GM18507 (cell line): Measurements from ENCODE around the gene TDRD7.

ENCODE experiments used
- DNase-seq: peaks from one replicate; pipeline ENCODE4 v3.0.0; 2011; ENCODE audit warnings: low read depth; ENCODE audit not compliant: insufficient read length; ENCODE audit errors: extremely low spot score
- FAIRE-seq: peaks from 2 replicates; lab custom pipeline; 2011; peaks lifted over from hg19 to GRCh38; lab: Jason Lieb, UNC

TDRD7 gene

DNA sequence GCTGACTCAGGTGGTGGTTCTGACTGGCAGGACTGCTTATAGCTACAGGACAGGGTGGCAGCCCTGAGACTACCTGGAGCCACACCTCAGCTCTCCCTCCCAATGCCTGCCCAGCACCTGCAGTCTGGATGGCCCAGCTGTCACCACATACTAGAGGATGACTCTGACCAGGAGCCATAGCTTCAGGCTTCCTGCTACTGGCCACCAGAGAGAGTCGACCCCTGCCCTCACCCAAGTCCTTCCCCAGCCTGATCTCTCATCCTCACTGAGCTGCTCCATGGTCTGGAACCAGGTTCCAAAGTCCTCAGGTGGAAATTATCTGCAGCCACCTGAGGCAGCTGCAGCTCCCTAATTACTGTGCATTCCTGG is 25.6 kb upstream of the TDRD7 start:
- DNase-seq (no peak), FAIRE-seq (no peak)

DNA sequence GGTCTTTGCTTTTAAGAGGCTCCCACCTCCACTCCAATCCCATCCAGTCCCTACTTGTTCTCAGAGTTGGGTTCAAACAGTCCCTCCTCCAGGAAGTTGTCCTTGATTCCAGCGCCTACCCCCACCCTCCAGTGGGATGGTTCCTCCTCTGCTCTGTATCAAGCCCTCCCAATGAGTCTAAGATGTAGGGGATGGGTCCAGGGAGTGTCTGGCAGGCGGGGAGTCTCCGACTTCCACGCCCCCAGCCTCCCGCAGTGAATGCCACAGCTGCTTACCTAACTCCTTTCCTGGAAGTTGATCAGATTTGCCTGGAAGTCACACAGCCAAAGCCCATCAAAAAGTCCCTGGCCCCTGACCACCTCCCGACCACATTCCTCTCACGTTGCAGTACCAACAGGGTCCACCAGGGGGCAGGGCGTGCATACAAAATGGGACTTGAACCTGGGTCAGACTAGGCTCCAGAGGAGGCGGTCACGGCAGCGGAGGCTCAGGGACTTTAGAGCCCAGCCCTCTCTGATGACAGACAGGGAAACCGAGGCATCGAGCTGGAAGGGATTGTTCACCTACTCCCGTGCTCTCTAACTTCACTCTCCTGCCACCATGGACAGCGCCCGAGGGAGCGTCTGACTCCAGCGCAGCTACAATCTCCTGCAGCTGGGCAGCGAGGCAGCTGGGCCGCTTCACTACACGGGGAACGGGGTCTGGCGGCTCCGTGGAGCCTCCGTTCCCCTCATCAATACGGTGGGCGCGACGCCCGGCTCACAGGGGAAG is 25.0 kb upstream of the TDRD7 start:
- DNase-seq: peak; percentile 58
- peak; percentile 84 for FAIRE-seq

DNA sequence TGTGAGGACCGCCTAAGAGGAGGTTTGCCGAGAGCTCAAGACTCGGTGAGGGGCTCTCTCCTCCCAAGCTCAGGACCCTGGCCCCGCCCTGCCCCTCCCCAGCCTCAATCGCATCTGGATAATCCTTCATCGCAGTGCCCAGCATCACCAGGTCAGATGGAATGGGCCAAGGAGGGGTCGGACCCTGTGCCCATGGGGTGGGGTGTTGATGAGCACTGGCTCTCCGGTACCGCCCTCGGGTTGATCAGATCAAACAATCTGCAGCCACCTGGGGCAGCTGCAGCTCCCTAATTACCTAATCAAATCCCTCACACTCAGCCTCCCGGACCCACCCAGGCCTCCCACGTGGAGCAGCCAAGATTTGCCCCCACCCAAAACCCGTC is 24.4 kb upstream of the TDRD7 start:
- FAIRE-seq: no peak
- DNase-seq: no peak

DNA sequence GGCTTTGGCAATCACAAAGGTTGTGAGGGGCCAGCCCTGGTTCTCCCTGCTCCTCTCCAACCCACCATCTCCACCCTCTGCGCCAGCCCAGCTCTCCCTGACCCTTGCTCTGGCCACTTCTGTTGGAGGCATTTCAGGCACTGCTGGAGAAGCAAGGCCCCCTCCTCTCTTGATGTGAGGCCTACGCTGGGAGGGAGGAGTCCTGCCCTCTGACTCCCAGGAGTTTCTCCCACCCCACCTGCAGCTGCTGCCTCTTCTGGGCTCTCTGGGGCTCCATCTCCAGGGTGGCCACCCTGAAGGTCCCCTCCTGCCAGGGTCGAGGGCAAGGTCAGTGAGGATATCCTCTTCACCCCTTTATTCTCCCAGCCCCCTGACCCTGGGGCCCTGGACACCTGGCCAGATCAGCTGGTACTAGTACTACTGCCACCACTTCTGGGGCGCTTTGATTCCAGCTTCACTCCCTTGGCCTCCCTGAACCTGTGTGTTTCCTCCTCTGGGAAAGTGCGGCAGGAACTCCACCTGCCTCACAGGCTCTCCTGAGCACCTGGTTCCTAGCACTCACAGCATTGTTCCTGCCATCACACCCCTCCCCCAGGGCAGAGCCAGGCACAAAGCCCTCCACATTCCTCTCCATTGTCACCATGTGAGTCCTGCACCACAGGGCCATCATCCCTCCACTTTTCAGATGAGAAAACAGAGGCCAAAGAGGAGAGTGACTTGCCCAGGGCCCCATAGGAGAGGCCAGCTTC is 23.8 kb upstream of the TDRD7 start:
- FAIRE-seq (no peak), DNase-seq (no peak)

DNA sequence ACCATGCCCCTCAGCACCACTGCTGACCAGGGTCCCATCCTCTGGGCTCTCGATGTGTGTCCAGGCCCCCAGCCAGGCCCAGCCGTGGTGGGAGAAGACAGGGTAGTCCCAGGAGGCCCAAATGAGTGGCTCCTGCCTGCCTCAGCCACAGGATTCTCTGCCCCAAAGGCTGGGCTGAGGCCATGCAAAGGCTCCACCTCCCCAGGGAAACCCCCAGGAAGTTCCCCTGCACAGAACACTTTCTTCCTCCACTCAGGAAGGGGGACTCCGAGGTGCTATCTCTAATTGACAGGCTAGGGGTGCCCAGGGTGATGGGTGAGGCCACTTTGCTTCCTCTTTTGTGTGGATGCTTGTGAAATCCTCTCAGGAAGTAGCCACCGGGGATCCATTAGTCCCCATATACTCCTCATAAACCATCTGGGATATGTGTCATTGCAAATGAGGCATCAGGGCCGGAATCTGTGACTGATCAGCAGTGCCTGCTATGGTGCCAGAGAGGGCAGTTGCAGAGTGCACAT is 23.1 kb upstream of the TDRD7 start:
- FAIRE-seq: peak; percentile 91
- no peak for DNase-seq

DNA sequence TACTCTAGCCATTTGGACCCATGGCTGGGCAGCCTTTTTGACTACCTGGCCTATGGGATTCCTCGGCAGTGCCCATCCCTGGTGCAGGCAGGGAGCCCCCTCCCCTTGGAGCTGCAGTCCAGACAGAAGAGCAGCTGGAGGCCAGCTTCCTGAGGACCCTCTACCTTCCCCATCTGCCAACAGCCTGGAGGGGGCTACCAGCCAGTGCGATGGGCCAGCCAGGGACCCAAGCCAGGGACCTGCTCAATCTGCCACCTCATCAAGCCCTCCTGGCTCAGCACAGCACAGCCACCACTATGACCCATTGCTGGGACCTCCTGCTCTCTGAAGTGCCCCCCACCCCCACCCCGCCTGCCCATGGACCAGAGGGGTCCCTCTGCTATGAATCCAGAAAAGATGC is 22.6 kb upstream of the TDRD7 start:
- DNase-seq (no peak), FAIRE-seq (no peak)

DNA sequence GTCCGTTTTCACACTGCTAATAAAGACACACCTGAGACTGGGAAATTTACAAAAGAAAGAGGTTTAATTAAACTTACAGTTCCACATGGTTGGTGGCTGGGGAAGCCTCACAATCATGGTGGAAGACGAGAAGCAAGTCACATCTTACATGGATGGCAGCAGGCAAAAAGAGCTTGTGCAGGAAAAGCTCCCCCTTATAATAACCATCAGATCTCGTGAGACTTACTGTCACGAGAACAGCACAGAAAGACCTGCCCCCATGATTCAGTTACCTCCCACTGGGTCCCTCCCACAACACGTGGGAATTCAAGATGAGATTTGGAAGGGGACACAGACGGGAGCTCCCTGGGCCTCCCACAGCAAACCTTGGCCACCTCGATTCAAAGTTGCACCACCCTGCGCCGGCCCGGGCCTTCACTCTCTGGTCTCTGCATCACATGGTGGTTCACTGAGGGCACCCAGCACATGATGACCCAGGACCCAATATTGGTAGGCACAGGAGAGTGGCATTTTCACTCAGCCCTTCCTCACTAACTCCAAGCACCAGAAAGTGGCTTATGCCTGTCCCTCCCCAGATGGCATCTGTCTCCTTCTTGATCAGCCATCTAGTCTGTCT is 21.0 kb upstream of the TDRD7 start:
- DNase-seq (no peak), FAIRE-seq (no peak)

DNA sequence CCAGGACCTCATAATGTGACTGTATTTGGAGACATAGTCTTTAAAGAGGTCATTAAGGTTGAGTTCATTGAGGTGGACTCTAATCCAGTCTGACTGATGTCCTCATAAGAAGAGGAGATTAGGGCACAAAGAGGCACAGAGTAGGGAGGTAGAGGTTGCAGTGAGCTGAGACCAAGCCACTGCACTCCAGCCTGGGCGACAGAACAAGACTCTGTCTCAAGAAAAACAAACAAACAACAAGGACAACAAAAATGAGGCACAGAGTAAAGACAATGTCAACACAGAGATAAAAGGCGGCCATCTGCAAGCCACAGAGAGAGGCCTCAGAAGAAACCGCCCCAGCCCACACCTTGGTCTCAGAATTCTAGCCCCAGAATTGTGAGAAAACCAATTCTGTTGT is 17.0 kb upstream of the TDRD7 start:
- DNase-seq: no peak
- FAIRE-seq: no peak

DNA sequence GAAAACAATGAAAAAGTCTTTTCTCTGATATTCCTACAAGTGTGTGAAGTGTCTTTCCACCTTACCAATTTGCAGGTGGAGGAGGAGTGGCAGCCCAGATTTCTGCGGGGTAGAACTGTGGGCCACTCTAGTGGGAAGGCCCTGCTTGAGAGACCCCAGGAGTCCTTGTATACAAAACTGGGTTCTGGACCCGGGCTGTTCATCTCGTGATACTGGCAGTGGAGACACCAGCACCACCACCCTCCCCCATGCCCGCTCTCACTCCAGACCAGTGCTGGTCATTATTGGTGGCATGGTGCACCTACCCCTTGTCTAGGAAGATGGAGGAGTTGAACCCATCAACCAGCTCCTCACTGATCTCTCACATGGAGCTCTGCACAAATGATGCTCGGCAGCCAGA is 16.2 kb upstream of the TDRD7 start:
- no peak for DNase-seq

DNA sequence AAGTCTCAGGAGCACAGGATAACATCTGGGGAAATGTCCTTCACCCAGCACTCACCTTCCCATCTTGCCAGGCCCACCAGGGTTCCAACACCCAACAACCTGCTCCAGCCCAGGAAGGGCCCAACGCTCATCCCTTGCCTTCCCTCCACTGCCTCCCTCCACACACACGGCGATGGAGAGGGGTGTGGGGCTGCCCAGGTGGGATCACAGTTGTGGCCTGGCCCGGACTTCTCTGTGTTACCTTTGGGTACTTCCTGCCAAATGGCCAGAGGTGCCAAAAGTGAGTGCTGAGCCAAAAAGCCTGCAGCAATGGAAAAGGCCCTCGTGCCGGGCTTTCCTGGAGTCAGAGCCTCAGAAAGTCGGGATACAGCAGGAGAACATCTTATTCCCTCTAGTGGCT is 15.6 kb upstream of the TDRD7 start:
- no peak for FAIRE-seq
- no peak for DNase-seq

More for the DNA sequence above, 16.2 kb upstream of the TDRD7 start:
- FAIRE-seq: no peak

DNA sequence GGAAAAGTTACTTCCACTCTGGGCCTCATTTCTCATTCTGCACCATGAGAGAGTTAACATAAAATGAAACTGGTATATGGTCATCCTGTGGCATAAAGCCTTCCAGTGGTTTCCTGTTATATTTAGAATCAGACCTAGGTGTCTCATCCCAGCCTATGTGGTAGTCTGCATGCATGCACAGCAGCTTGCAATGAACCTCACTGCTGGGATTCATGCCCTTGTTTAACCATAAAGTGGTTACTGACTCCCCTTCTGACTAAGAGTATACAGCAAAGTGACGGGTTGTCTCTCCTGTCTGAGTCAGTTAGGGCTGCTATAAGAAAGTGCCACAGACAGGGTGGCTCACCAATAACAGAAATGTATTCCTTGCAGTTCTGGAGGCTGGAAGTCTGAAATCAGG is 14.7 kb upstream of the TDRD7 start:
- FAIRE-seq: peak; percentile 59

DNA sequence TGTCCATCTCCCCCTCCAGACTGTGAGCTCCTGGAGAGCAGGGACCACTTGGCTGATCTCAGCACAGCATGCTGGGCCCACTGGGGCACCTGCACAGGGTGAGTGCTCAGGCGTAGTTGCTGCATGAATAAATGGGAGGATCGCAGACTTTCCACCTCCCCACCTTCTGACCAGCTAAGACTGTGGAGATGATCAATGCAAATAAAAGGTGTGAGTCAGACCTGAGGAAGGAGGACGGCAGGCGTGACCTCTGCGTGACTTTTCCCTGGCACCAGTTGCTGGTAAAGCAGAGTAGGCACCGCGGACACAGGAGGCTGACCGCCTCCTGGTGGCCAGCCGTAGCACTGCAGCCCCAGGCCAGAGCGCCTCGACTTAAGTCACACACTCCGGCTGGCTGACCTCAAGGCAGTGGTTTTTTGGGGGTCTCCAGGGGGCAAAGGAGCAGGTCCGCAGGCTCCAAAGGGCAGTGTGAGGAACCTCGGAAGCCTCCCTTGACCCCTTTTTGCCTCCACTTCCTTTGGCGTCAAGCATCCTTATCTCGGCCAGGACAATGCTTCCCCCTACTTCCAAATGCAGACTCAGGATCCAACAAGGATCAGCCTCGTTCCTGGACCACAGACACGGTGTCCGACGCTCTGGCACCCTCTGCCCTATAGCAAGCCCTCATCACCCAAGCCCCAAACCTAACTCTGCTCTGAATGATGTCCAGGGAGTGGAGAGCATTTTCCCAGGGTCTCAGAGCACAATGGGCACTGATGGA is 12.7 kb upstream of the TDRD7 start:
- peak; percentile 90 for FAIRE-seq
- DNase-seq: no peak

More for the DNA sequence above, 14.7 kb upstream of the TDRD7 start:
- no peak for DNase-seq

DNA sequence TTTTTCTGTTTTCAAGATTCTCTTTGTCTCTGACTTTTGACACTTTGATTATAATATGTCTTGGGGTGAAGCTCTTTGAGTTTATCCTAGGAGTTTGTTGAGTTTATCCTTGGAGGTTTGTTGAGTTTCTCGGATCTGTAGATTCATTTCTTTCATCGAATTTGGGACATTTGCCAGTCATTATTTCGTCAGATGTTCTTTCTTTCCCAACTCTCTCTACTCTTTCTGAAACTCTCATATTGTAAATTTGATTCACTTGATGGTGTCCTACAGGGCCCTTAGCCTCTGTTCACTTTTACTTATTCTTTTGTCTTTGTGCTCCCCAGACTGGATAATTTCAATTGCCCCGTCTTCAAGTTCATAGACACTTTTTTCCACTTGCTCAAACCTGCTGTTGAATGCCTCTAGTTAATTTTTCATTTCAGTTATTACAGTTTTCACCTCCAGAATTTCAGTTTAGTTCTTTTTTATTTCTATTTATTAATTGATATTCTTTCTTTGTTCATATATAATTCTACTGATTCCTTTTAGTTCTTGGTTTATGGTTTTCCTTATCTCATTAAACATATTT is 8.1 kb upstream of the TDRD7 start:
- no peak for DNase-seq
- no peak for FAIRE-seq

DNA sequence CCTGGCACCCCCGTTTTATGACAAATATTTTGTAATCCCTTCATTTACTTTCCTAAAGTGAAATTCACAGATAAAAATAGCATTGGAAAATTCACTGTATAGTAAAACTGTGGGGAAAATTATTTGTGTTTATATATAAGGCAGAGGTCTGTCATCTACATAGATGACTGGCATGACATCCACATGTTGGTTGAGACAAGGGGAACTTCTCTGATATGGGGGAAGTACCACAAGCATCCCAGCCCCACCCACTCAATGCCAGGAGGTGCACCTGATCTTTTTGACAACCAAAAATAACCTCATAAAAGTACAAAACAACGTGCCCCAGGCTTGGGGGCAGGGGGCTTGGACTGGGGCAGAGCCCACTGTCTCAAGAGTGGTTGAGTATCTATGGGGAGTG is 6.3 kb upstream of the TDRD7 start:
- FAIRE-seq: no peak
- DNase-seq: no peak

DNA sequence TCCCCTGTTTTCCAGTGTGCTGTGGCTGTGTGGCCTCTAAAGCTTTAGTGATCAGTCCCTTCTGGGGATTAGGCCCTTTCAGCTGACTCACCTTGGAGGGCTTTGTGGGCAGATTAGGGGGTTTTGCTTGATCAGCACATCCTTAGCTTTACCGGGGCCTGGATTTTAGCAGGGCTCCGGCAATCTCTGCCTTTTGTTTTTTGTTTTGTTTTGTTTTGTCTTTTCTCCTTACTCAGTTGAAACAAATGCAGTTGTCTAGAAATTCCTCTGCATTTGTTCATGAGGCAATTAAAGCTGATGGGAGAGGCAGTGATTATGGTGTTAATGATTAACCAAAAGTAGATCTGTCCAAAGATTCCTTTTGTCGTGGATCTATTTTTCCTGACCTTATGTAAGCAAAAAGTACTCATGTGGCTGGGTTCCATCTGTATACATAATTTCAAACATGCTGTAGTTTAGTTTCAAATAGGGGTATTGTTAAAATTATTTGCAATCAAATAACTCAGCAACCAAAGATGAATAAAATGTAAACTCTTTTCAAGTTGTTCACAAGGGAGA is 5.2 kb upstream of the TDRD7 start:
- FAIRE-seq: no peak
- DNase-seq: no peak

DNA sequence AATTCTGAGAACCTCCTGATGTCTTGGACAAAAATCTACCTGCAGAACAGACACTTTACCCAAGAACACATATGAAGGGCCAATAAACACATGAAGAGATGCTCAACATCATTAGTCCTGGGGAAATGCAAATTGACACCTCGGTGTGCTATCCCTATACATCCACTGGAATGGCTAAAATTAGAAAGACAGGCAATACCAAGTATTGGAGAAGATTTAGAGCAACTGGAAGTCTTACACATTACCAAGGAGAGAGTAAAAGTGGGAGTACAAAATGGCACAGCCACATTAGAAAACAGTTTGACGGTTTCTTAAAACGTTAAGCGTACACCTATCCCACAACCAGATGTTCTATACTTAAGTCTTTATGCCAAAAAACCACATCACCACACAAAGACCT is 3.3 kb upstream of the TDRD7 start:
- DNase-seq: no peak
- FAIRE-seq: no peak

DNA sequence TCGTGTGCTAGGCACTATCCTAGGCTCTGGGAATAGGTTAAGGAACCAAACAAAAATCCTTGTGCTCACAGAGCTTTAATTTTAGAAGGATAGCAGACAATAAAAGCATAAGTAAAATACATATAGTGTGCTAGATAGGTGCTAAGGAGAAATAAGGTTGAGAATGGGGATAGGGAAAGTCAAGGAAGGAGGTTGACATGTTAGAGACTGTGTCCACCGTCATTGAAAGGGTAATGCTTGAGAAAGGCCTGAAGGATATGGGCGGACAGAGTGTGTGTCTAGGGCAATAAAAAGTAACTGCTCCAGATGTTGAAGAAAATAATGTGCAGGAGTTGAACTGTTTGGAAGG is 482 bp upstream of the TDRD7 start:
- FAIRE-seq (no peak), DNase-seq (no peak)

DNA sequence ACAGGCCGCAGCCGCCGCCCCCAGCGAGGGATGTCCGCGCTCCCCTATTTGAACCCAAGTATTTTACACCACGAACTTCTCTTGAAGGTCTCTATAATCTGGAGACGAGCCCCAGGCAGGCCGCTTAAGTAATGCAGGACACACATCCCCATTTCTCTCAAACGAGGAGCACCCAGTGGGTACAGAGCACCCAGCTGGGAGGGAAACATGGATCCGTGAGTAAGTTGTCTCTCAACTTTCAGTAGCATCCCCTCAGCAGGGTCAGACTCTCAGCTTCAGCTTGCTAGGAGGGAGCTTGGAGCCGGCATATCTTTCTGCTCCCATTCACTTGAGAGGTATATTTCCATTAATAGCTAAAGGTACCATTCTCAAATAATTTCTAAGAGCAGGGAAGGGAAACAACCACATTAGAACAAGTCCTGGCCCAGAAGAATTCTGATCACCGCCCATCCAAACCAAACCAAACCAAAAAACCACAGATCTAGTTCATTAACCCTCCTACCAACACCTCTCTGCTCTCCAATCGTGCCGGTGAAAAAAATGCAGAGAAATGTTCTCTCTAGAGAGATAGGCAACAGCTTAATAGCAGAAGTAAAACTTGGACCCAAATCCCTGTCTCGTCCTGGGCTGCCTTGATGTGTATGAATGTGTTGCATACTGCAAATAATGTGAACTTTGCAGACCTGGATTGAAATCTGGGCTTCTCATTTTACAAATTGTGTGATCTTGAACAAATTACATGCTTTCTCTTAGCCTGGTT is 910 bp downstream of the TDRD7 start:
- DNase-seq (no peak), FAIRE-seq (peak; percentile 63)

DNA sequence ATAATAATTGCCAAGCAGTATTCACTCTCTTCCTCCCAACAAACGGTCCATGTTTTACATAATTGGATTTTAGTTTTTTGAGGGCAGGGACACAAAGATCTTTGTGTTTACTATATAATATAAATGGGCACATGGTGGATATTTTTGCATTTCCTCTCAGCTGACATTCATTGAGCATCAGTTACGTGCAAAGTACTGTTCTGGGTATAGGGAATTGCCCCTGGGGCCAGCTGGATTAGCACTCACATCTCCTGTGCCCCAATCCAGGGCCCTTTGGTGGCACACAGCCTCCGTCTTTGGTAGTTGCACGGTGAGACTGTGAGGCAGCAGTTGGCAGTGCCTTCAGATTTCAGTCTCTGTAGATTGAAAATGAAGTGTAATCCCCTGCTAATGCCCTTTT is 1.6 kb downstream of the TDRD7 start:
- FAIRE-seq (no peak), DNase-seq (no peak)
